ENCODE measurements around the gene ARNT2.
A peak's percentile ranks its signal among the peaks of the same experiment; 100 is the strongest.

The ARNT2 gene

DNA sequence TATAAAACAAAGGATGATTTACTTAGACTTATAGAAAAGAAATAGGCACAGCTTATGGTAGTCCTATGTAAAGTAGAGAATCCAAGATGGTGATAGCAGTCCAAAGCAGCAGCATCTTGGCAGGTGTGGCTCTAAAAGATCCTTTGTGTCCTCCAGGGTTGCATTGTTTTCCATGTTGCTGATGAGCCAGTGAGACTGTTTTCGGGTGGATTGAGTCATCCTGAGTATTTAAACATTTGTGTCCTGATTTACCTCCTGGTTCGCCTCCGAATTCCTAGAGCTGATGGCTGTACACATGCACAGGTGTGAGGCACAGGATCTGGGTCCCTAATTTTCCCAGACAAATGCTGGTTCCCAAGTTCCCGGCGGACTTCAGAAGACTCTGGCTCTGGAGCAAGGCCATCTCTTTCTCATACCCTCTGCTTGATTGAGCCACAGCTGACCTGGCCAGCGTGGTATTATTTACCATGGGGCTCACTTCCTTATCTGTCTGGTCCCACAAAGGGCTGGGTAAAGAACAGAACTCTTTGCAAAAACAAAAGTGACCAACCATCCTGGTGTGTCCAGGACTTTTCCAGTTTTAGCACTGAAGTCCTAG lies 51.0 kb downstream of the ARNT2 start:
- no peaks in the 10 kb centered on the region for H3K9me2 ChIP-seq (replicated peaks; ENCODE audit: insufficient read depth, low read length)
- H3K4me2 ChIP-seq (ENCODE audit: low read depth, low read length): no peak overlapping the region
- DNase-seq: no peak
- H3K79me2 ChIP-seq (ENCODE audit: low read length): no peaks in the 10 kb centered on the region
- H2AFZ ChIP-seq (ENCODE audit: low read length): no peak overlapping the region
- H3K9ac ChIP-seq (ENCODE audit: low read length): no peak overlapping the region
- no peak overlapping the region for H3K4me3 ChIP-seq (ENCODE audit: low read length)
- no peaks in the 10 kb centered on the region for H3K27me3 ChIP-seq (replicated peaks; ENCODE audit: insufficient read depth, low read length)
- H3K4me1 ChIP-seq (ENCODE audit: low read length): no peaks in the 10 kb centered on the region
- no peaks in the 10 kb centered on the region for H3K9me3 ChIP-seq (replicated peaks; ENCODE audit: insufficient read depth, low read length)
- H3F3A ChIP-seq (ENCODE audit: insufficient read depth, low read length): no peaks in the 10 kb centered on the region
- no peaks in the 10 kb centered on the region for H3K36me3 ChIP-seq (replicated peaks; ENCODE audit: insufficient read depth, low read length)
- H4K20me1 ChIP-seq (ENCODE audit: insufficient read depth, low read length): no peaks in the 10 kb centered on the region
- no peak overlapping the region for H3K27ac ChIP-seq (ENCODE audit: low read length)
- no peak for TF ChIP-seq EZH2 (optimal IDR thresholded peaks at IDR 0.05; ENCODE audit: low read depth, low read length)
- no peak for TF ChIP-seq EZH2phosphoT487 (IDR thresholded peaks at IDR 0.05; ENCODE audit: low read length)
- TF ChIP-seq CTCF (IDR thresholded peaks at IDR 0.05; ENCODE audit: low read length): no peak

GRCh38 chr15:80455668-80456442 lies 51.7 kb downstream of the ARNT2 start:
- Histone ChIP-seq H3K27me3 (replicated peaks; ENCODE audit: insufficient read depth, low read length) (no peaks in the 10 kb centered on the region), H4K20me1 (ENCODE audit: insufficient read depth, low read length) (no peaks in the 10 kb centered on the region), H3K79me2 (ENCODE audit: low read length) (no peaks in the 10 kb centered on the region), H3K4me1 (ENCODE audit: low read length) (no peaks in the 10 kb centered on the region), H3K36me3 (replicated peaks; ENCODE audit: insufficient read depth, low read length) (no peaks in the 10 kb centered on the region), H3K4me3 (ENCODE audit: low read length) (no peak overlapping the region), H3F3A (ENCODE audit: insufficient read depth, low read length) (no peaks in the 10 kb centered on the region), H3K9me2 (replicated peaks; ENCODE audit: insufficient read depth, low read length) (no peaks in the 10 kb centered on the region), H3K27ac (ENCODE audit: low read length) (no peak overlapping the region), H3K4me2 (ENCODE audit: low read depth, low read length) (no peak overlapping the region), H2AFZ (ENCODE audit: low read length) (no peak overlapping the region), H3K9ac (ENCODE audit: low read length) (no peak overlapping the region), H3K9me3 (replicated peaks; ENCODE audit: insufficient read depth, low read length) (no peaks in the 10 kb centered on the region)
- peak; percentile 75 for DNase-seq
- peak; percentile 93 for TF ChIP-seq CTCF (IDR thresholded peaks at IDR 0.05; ENCODE audit: low read length)
- TF ChIP-seq EZH2phosphoT487 (IDR thresholded peaks at IDR 0.05; ENCODE audit: low read length): no peak
- TF ChIP-seq EZH2 (optimal IDR thresholded peaks at IDR 0.05; ENCODE audit: low read depth, low read length): no peak

- DNase-seq: no peak
- H3K4me2 ChIP-seq (ENCODE audit: low read depth, low read length): no peak overlapping the region
- H3K9ac ChIP-seq (ENCODE audit: low read length): no peak overlapping the region
- H4K20me1 ChIP-seq (ENCODE audit: insufficient read depth, low read length): no peaks in the 10 kb centered on the region
- H3F3A ChIP-seq (ENCODE audit: insufficient read depth, low read length): no peaks in the 10 kb centered on the region
- no peak overlapping the region for H3K27ac ChIP-seq (ENCODE audit: low read length)
- no peak for TF ChIP-seq EZH2 (optimal IDR thresholded peaks at IDR 0.05; ENCODE audit: low read depth, low read length)
- no peak for TF ChIP-seq CTCF (IDR thresholded peaks at IDR 0.05; ENCODE audit: low read length)
- TF ChIP-seq EZH2phosphoT487 (IDR thresholded peaks at IDR 0.05; ENCODE audit: low read length): no peak
- H3K9me2 ChIP-seq (replicated peaks; ENCODE audit: insufficient read depth, low read length): no peaks in the 10 kb centered on the region
- no peak overlapping the region for H3K4me3 ChIP-seq (ENCODE audit: low read length)
- no peaks in the 10 kb centered on the region for H3K79me2 ChIP-seq (ENCODE audit: low read length)
- H3K9me3 ChIP-seq (replicated peaks; ENCODE audit: insufficient read depth, low read length): no peaks in the 10 kb centered on the region
- H3K36me3 ChIP-seq (replicated peaks; ENCODE audit: insufficient read depth, low read length): no peaks in the 10 kb centered on the region
- H3K4me1 ChIP-seq (ENCODE audit: low read length): no peaks in the 10 kb centered on the region
- no peak overlapping the region for H2AFZ ChIP-seq (ENCODE audit: low read length)
- H3K27me3 ChIP-seq (replicated peaks; ENCODE audit: insufficient read depth, low read length): no peaks in the 10 kb centered on the region
These were observed 52.6 kb downstream of the ARNT2 start for GRCh38 chr15:80456517-80457492.
